Body of pancreas (tissue), 4 donors: ENCODE data around the gene ZFP28.

Experiments used
- CTCF ChIP-seq, 7 experiments: fragments of 450-650 bp in 4 of 7; fragments of 200-600 bp in 3 of 7; sonication (generic) in 3 of 7; IDR thresholded peaks; one replicate each; pipeline ENCODE4 v1.5.1; 2016 to 2019; ENCODE audit warnings: antibody characterized with exemption in 7 of 7
- POLR2A ChIP-seq, 3 donors: fragments of 450-650 bp; IDR thresholded peaks; one replicate each; pipeline ENCODE4 v1.6.1; 2016; ENCODE audit warnings: antibody characterized with exemption in 3 of 3, mild to moderate bottlenecking in 2 of 3

DNA sequence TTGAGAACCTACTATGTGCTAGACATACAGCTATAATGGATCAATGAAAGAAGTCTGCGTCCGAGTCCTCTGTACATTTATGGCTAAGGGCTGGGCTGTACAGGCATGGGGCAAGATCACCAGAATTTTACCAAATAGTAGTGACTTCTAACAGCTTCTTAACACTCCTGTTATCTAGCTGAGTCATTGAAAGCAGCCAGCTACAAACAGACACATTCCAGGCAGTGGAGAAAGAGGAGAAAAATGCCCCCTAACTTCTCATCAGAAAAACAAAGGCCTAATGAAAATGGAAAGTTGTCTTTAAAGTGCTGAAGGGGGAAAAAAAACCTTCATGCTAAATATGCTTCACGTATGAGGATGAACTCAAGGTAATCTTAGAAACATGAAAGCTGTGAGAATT is 47.3 kb upstream of the ZFP28 start:
- TF ChIP-seq POLR2A (IDR thresholded peaks at IDR 0.05): no peak
- no peak for TF ChIP-seq CTCF (IDR thresholded peaks at IDR 0.05)
